G401 (cell line): ENCODE data around the gene GHRL. TPM values are rescaled to one million over a fixed set of nuclear protein-coding genes. Genes with fewer than 3 reads are reported as not detected.

Source experiments
- DNase-seq: peaks from one replicate; pipeline ENCODE4 v3.0.0-alpha.2; 2015; ENCODE audit warnings: low spot score
- in situ Hi-C: cut with HindIII; loops from 2 replicates; pipeline ENCODE4 v1.10.0; 2016; ENCODE audit warnings: low sequenced_read_pairs, mixed read lengths
- total RNA-seq: library from RNA; depleted of rRNA; stranded (reverse); fragments of >200 nt; shearing (Covaris generic); gene quantifications from 2 replicates; pipeline ENCODE4 v1.2.3, GENCODE V29; 2014; rRNA removed

The GHRL gene
- total RNA-seq, 1 experiment from 2014 or later: not detected

- no peak for DNase-seq
- in situ Hi-C loops: no loop called here
Observed at GRCh38 chr3:10255835-10256234, 36.9 kb downstream of the GHRL start.

GRCh38 chr3:10253731-10254130, 39.0 kb downstream of the GHRL start:
- no peak for DNase-seq
- in situ Hi-C loops: no loop called here

- no peak for DNase-seq
- in situ Hi-C loops: no loop called here
Observed at GRCh38 chr3:10251006-10251405, 41.7 kb downstream of the GHRL start.

GRCh38 chr3:10249833-10250232, 42.9 kb downstream of the GHRL start:
- peak; percentile 25 for DNase-seq
- in situ Hi-C loops: no loop called here

- peak; percentile 32 for DNase-seq
Observed at GRCh38 chr3:10248984-10249748, 43.6 kb downstream of the GHRL start.

GRCh38 chr3:10248184-10248983, 44.4 kb downstream of the GHRL start, which contains the start of gene TATDN2:
TATDN2 (plus strand) TSS chr3:10248459; CDS start chr3:10249201, 742 bp downstream.
- in situ Hi-C loops: no loop called here
- DNase-seq: peak; percentile 96

More at GRCh38 chr3:10248984-10249748, 43.6 kb downstream of the GHRL start:
- in situ Hi-C loops: no loop called here

GRCh38 chr3:10247679-10248183, 45.0 kb downstream of the GHRL start:
- in situ Hi-C loops: no loop called here
- no peak for DNase-seq

GRCh38 chr3:10245081-10245712, 47.5 kb downstream of the GHRL start:
- in situ Hi-C loops: no loop called here
- no peak for DNase-seq

- DNase-seq: no peak
- in situ Hi-C loops: no loop called here
Observed at GRCh38 chr3:10244009-10244408, 48.7 kb downstream of the GHRL start.

GRCh38 chr3:10242182-10243065, 50.3 kb downstream of the GHRL start:
- in situ Hi-C loops: no loop called here
- DNase-seq: no peak

- in situ Hi-C loops: no loop called here
- DNase-seq: no peak
Observed at GRCh38 chr3:10240799-10241198, 51.9 kb downstream of the GHRL start.

- DNase-seq: no peak
- in situ Hi-C loops: no loop called here
Observed at GRCh38 chr3:10238345-10239183, 54.2 kb downstream of the GHRL start.

Other genes with a start within 250 kb of the GHRL start
- gene FANCD2OS, start 184.7 kb downstream of the GHRL start, total RNA-seq: not detected in 2 replicates
- gene BRK1, start 177.3 kb downstream of the GHRL start, total RNA-seq: 114 and 121 TPM in 2 replicates
- gene VHL, start 151.2 kb downstream of the GHRL start, total RNA-seq: 88.5 and 95.8 TPM in 2 replicates
- gene IRAK2, start 128.0 kb downstream of the GHRL start, total RNA-seq: 2.4 and 2.5 TPM in 2 replicates
- 18.8 and 22.1 TPM in 2 replicates for gene TATDN2, start 44.5 kb downstream of the GHRL start, total RNA-seq
- 147 and 148 TPM in 2 replicates for gene SEC13, start 28.2 kb upstream of the GHRL start, total RNA-seq
- gene ATP2B2, start 212.6 kb upstream of the GHRL start, total RNA-seq: not detected in 2 replicates